VCaP (cell line): ENCODE data around the gene PHLDA2.

Experiments used
- H3K27ac ChIP-seq: fragments of 450-650 bp; 2 replicates; pipeline ENCODE4 v1.5.1; 2017
- CTCF ChIP-seq: fragments of 450-650 bp; conservative IDR thresholded peaks from 2 replicates; pipeline ENCODE4 v1.5.1; 2017; ENCODE audit warnings: mild to moderate bottlenecking, moderate library complexity

Gene PHLDA2

GRCh38 chr11:2886936-2887335 is 42.3 kb downstream of the PHLDA2 start:
- no peak for TF ChIP-seq CTCF
- no peak overlapping the region for H3K27ac ChIP-seq

- TF ChIP-seq CTCF, result no peak; the same call in 1 of the 2 replicates
- peak overlapping the region; percentile 59; the same call in 1 of the 2 replicates for H3K27ac ChIP-seq
Measured at GRCh38 chr11:2886191-2886894, 42.9 kb downstream of the PHLDA2 start.

- H3K27ac ChIP-seq, result peak within 1 kb of the TSS; percentile 61; the same call in 1 of the 2 replicates
Measured at GRCh38 chr11:2885678-2886081, 43.5 kb downstream of the PHLDA2 start, which contains the start of gene CDKN1C. Gene CDKN1C, minus strand, starts transcription at chr11:2885775. Its CDS starts 319 bp downstream, at chr11:2885456.

GRCh38 chr11:2885017-2885677 is 44.1 kb downstream of the PHLDA2 start:
- TF ChIP-seq CTCF, result peak; percentile 58

More at GRCh38 chr11:2885678-2886081, 43.5 kb downstream of the PHLDA2 start, which contains the start of gene CDKN1C:
- TF ChIP-seq CTCF, result no peak

GRCh38 chr11:2883979-2884815 is 45.0 kb downstream of the PHLDA2 start:
- TF ChIP-seq CTCF, result no peak
- peak overlapping the region; percentile 61; the same call in 1 of the 2 replicates for H3K27ac ChIP-seq

More at GRCh38 chr11:2885017-2885677, 44.1 kb downstream of the PHLDA2 start:
- H3K27ac ChIP-seq, result peak overlapping the region; percentile 61; the same call in 1 of the 2 replicates

- TF ChIP-seq CTCF, result no peak
- peak overlapping the region; percentile 61; the same call in 1 of the 2 replicates for H3K27ac ChIP-seq
Measured at GRCh38 chr11:2883640-2883978, 45.6 kb downstream of the PHLDA2 start.
